Raji (cell line): ENCODE results near the gene LCN15.

Source experiments
- POLR2A ChIP-seq: IDR thresholded peaks from 2 replicates; pipeline ENCODE4 v1.6.1; 2011; ENCODE audit warnings: low read depth, low read length, control low read depth; ENCODE audit not compliant: insufficient read depth

The LCN15 gene

GRCh38 chr9:136747161-136748060 is 16.9 kb downstream of the LCN15 start:
- TF ChIP-seq POLR2A: no peak

DNA sequence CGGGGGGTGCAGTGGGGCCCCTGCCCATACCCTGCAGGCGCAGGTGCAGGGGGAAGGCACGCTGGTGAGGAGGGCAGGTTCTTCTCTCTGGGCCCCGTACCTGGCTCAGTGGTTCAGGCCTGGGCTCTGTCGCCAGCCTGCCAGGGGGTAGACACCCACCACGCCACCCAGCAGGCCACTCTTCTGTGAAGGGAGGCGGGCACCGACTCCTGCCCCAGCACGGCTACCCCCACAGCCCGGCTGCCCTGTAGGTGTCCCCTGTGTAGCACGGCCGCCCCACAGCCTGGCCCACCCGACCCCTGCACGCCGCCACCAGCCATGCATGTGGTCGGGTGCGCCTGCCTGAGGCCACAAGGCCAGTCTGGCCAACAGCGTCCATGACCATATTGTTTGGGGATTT is 17.7 kb downstream of the LCN15 start:
- TF ChIP-seq POLR2A: no peak

GRCh38 chr9:136746155-136746490 is 18.2 kb downstream of the LCN15 start:
- no peak for TF ChIP-seq POLR2A

DNA sequence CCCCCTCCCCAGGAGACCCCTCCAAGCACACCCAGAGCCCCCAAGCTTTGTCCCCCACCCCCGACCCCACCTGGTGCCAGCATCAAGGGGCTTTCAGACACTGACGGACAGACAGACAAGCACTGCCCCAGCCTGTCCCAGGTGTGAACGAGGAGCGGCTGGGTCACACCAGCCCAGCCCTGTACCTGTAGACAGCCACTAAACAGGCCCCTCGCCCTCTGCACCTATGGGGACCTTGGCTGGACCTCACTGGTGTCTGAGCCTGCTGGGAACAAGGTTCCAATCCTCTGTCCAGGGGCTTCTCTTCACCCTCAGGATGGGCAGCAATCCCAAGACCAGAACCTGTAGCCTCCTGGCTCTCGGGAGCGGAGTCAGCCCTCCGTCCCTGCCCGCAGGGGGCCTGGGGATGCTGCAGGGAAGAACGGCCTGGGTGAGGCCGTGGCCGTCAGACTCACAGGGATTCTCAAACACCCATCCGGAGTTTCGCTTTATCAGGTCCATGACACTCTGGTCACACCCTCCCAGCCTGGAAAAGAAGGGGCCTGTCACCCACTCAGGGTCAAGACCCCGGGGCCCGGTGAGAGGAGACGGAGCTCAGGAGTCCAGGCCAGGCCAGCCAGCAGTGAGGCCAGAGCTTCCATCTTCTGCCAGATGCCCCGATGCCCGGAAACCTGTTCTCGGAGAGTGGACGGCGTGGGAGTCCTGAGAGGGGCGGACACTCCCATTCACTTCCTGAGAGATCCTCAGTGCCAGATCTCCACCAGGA is 18.7 kb downstream of the LCN15 start:
- TF ChIP-seq POLR2A: no peak

GRCh38 chr9:136744773-136745172 is 19.5 kb downstream of the LCN15 start:
- no peak for TF ChIP-seq POLR2A

DNA sequence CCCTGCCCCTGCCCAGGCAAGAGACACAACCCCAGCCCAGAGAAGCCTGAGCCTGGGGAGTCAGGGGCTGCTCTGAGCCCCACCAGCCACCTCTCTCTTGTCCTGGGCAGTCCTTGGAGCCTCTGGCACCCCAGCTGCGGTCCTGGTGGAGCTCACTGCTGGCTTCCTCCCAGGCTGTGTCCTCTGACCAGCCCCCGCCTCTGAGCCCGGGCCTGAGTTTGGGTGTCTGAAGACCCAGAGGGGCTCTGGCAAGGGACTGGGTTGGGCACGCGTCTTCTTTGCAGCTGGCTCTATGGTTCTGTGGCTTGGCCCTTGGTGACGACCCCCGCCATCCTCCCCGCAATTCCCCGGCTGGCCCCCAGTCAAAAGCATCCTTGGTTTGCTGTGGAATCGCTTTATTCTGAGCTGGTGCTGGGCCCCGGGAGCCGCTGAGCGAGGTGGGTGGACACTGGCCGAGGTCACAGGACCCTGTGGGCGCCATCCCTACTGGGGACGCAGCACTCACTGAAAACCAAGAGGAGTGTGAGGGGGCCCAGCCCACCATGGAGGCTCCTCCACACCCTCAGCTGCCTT is 20.6 kb downstream of the LCN15 start:
- TF ChIP-seq POLR2A: no peak

DNA sequence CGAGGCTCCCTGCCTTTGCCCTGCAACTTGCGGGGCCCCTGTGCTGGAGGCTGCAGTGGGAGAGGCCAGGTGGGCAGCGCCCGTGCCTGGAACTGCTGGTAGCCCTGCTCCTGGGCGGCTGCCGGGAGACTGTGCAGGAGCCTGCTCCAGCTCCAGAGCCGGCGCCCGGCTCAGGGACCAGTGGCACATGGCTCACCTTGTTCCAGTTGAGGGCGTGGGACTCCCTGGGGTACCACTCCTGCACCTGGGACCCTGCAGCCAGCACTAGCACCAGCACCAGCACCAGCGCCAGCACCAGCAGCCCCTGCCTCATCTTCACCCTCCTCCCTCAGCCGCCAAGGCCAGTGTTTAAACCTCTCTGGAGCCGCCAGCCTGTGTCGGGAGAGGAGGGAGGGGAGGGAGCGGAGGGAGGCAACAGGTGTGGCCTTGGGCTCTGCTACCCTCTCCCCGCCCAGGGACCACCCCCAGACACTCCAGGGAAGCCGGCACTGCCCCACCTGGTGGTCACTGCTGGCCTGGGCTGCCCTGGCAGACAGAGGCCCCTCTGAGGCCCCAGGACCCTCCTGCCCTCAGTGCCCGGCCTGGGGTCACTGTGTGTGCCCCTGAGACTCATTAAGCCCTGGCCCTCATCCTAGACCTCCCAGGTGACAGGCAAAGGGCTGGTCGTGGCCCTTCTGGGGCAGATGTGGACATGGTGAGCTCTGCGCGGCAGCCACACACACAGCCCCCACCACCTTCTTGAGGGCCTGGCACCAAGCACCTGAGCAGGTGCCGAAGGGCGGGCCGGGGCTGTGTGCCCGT is 21.5 kb downstream of the LCN15 start, which contains the start of gene LCN10:
Gene LCN10 (minus strand): TSS at position 350 of the 801 bp plus-strand sequence. CDS start 37 bp downstream, at position 313.
- TF ChIP-seq POLR2A: no peak

DNA sequence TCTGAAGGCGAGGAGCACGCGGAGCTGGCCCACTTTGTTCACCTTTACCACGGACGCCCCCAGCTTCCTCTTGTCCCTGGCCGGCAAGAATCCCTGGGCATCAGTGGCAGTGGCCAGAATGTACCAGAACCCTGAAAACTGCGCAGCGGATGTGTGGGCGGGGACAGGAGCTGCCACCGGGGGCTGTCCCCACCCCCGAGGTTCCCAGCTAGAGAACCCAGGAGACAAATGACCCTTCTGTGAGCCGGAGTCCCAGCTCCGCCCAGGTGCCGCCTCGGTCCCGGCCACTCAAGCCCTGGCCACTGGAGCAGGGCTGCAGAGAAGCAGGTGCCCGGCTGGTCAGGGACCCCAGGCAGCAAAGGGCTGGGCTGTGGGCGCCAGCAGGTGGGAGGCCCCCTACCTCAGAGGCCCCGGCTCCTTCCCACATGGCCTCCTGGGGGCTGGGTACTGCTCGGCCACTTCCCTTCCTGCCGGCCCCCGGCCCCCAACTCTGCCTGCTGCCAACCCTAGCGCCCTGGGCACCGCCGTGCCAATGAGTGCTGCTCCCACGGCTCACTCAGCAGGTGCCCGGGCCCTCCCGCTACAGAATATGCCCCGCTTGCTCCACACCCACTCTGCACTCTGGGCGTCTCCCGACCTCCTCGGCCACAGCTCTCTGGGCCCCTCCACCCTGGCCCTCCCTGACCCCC is 22.3 kb downstream of the LCN15 start:
- no peak for TF ChIP-seq POLR2A

- no peak for TF ChIP-seq POLR2A
These were observed 23.1 kb downstream of the LCN15 start for GRCh38 chr9:136740971-136741882.

- no peak for TF ChIP-seq POLR2A
These were observed 23.8 kb downstream of the LCN15 start for GRCh38 chr9:136740491-136740890.

GRCh38 chr9:136740069-136740468 is 24.2 kb downstream of the LCN15 start:
- no peak for TF ChIP-seq POLR2A

- TF ChIP-seq POLR2A: no peak
These were observed 24.8 kb downstream of the LCN15 start for GRCh38 chr9:136739509-136739908.

GRCh38 chr9:136738960-136739359 is 25.4 kb downstream of the LCN15 start:
- TF ChIP-seq POLR2A: no peak
